Transverse colon (tissue), 4 donors: ENCODE data around the gene BROX. TPM values are rescaled to one million over a fixed set of nuclear protein-coding genes. Genes with fewer than 3 reads are reported as not detected.
A peak's percentile ranks its signal among the peaks of the same experiment; 100 is the strongest.

Experiments used
- DNase-seq: peaks from one replicate; pipeline ENCODE4 v3.0.0-alpha.2; 2019
- H3K27ac ChIP-seq, 4 donors: fragments of 200-600 bp; sonication (generic); 2 replicates each; pipeline ENCODE4 v1.5.1; 2016 to 2018; ENCODE audit warnings: inconsistent platforms in 4 of 4
- H3K27me3 ChIP-seq: fragments of 200-600 bp; sonication (generic); 2 replicates; pipeline ENCODE4 v1.5.1; 2017; ENCODE audit warnings: inconsistent platforms
- H3K36me3 ChIP-seq, 4 donors: fragments of 200-600 bp; sonication (generic); 2 replicates each; pipeline ENCODE4 v1.5.1; 2017 to 2019; ENCODE audit warnings: inconsistent platforms in 4 of 4
- H3K4me1 ChIP-seq, 4 donors: fragments of 200-600 bp; sonication (generic); 2 replicates each; pipeline ENCODE4 v1.5.1; 2017 to 2020; ENCODE audit warnings: inconsistent platforms in 4 of 4
- H3K4me3 ChIP-seq, 4 donors: fragments of 200-600 bp; sonication (generic); 1 replicate in 1 of 4; 2 replicates in 3 of 4; pipeline versions ENCODE4 v1.5.1 to v1.6.1; 2017 to 2019; ENCODE audit warnings: inconsistent platforms in 4 of 4
- H3K9me3 ChIP-seq, 2 donors: fragments of 200-600 bp; sonication (generic); 2 replicates each; pipeline ENCODE4 v1.5.1; 2017 to 2019; ENCODE audit warnings: inconsistent platforms in 2 of 2
- CTCF ChIP-seq, 5 experiments: fragments of 200-600 bp in 3 of 5; fragments of 450-650 bp in 2 of 5; sonication (generic) in 3 of 5; IDR thresholded peaks; 1 replicate in 2 of 5; 2 replicates in 3 of 5; pipeline ENCODE4 v1.5.1; 2016 to 2017; ENCODE audit warnings: antibody characterized with exemption in 5 of 5, inconsistent platforms in 3 of 5, mild to moderate bottlenecking in 2 of 5, moderate library complexity in 1 of 5
- EP300 ChIP-seq: sonication (generic); formaldehyde crosslinking; IDR thresholded peaks from one replicate; pipeline ENCODE4 v1.6.1; 2017; ENCODE audit warnings: antibody characterized with exemption, low read depth
- POLR2A ChIP-seq: fragments of 450-650 bp; IDR thresholded peaks from one replicate; pipeline ENCODE4 v1.6.1; 2016; ENCODE audit warnings: antibody characterized with exemption, mild to moderate bottlenecking, moderate library complexity
- POLR2AphosphoS5 ChIP-seq, 3 donors: sonication (generic); formaldehyde crosslinking; IDR thresholded peaks; one replicate each; pipeline ENCODE4 v1.6.1; 2016; ENCODE audit warnings: antibody characterized with exemption in 3 of 3
- WGBS, 2 donors: methylation state at CpG; one replicate each; pipeline ENCODE4 v1.1.5; 2018; ENCODE audit warnings: low coverage in 1 of 2; 5-methylcytosine and 5-hydroxymethylcytosine counted together
- in situ Hi-C, 4 donors: fragments of 200-750 bp; cut with MboI; loops; one replicate each; pipeline versions ENCODE4 v1.15.0 to v1.15.1; 2017; ENCODE audit warnings: low sequenced_read_pairs in 3 of 4, low pct_ligation_motif_present in 1 of 4, low pct_unique_long_range_greater_than_20kb in 1 of 4
- intact Hi-C: fragments of 100-400 bp; cut with DNase I; formaldehyde crosslinking; loops from one replicate; pipeline ENCODE4 v1.15.1; 2023; ENCODE audit warnings: low total_unique reads
- total RNA-seq, 4 donors: library from RNA; depleted of rRNA; stranded (reverse); fragments of >200 nt; gene quantifications; one replicate each; pipeline ENCODE4 v1.1.0, GENCODE V29; 2016

The BROX gene
- total RNA-seq, 4 donors from 2014 or later = 20.9 to 53.7 (median 43.3) TPM

GRCh38 chr1:222769181-222769580 is 56.8 kb downstream of the BROX start:
- intact Hi-C loops = no loop called here
- H3K4me3 ChIP-seq = no peak overlapping the region
- 71 to 72% methylated on average over 1 of the region's 1 CpG for WGBS, 2 donors
- H3K27me3 ChIP-seq = no peaks in the 10 kb centered on the region
- no peaks in the 10 kb centered on the region for H3K36me3 ChIP-seq
- no peak for DNase-seq
- peaks cover 0 to 11% (median 0%) of the 10 kb centered on the region in 4 donors for H3K4me1 ChIP-seq
- TF ChIP-seq EP300 (no peak), CTCF (IDR thresholded peaks at IDR 0.05) (no peak), POLR2AphosphoS5 (IDR thresholded peaks at IDR 0.05) (no peak), POLR2A (no peak)
- peaks cover 5 to 8% of the 10 kb centered on the region in 2 donors for H3K9me3 ChIP-seq
- H3K27ac ChIP-seq = peak overlapping the region in 2 of 4 donors; percentile 52 to 69
- in situ Hi-C loops = no loop called here

DNA sequence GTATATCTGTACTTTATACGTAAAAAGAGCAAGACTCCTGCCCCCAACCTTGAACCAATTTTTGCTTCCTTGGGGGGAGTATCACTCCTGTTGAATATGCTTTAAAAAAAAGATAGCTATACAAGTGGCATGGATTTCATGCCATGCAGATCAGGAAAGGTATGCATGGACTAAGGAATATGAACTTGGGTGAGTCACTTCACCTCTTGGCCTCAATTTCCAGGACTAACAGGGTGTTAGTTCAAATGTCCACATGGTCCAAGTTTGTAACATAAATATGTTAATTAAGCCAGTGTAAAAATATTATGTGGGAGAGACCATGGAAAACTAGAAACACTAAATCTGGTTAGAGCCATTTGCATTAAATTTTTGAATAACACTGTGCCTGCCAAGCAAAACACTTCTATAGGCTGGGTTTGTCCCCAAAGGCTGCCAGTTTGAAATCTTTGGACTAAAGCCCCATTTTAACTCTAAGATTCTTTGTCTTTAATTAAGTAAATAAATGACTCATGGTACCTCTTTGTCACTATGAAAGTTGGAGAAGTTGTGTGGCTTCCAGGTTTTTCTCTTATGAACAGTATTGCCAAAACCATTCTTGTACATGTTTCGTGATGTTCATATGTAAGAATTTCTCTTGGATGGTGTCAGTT is 57.7 kb downstream of the BROX start:
- Histone ChIP-seq H3K4me3 (no peak overlapping the region), H3K27me3 (no peaks in the 10 kb centered on the region), H3K9me3 (peaks cover 5 to 8% of the 10 kb centered on the region in 2 donors), H3K27ac (no peak overlapping the region), H3K4me1 (peaks cover 0 to 11% (median 0%) of the 10 kb centered on the region in 4 donors), H3K36me3 (no peaks in the 10 kb centered on the region)
- no peak for TF ChIP-seq POLR2A
- in situ Hi-C loops (no loop called here), intact Hi-C loops (no loop called here)
- 92 to 100% methylated on average over 2 of the region's 2 CpGs for WGBS, 2 donors
- no peak for DNase-seq

DNA sequence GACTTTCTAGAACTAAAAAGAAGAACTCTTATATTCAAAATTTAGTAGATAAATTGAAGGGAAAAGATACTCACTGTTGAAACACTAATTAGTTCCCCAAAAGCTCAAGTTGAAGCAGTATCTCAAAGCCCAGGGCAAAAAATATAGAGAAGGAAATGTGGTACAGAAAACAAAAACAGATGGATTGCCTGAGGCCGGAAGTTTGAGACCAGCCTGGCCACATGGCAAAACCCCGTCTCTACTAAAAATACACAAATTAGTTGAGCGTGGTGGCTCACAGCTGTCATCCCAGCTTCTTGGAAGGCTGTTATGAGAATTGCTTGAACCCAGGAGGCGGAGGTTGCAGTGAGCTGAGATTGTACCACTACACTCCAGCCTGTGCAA is 60.6 kb downstream of the BROX start:
- no peak overlapping the region for H3K4me3 ChIP-seq
- peaks cover 5 to 8% of the 10 kb centered on the region in 2 donors for H3K9me3 ChIP-seq
- no peaks in the 10 kb centered on the region for H3K27me3 ChIP-seq
- in situ Hi-C loops (no loop called here), intact Hi-C loops (no loop called here)
- WGBS, 2 donors = 41 to 52% methylated on average over 3 to 4 of the region's 4 CpGs
- peak overlapping the region; percentile 14 to 66 (median 43) for H3K27ac ChIP-seq
- no peaks in the 10 kb centered on the region for H3K36me3 ChIP-seq
- TF ChIP-seq POLR2AphosphoS5 (IDR thresholded peaks at IDR 0.05) (no peak), CTCF (IDR thresholded peaks at IDR 0.05) (no peak), POLR2A (no peak), EP300 (no peak)
- H3K4me1 ChIP-seq = peaks cover 0 to 16% (median 2%) of the 10 kb centered on the region in 4 donors
- peak; percentile 26 for DNase-seq

GRCh38 chr1:222777463-222777862 is 65.1 kb downstream of the BROX start:
- WGBS, 2 donors = 88 to 100% methylated on average over 1 of the region's 1 CpG
- Histone ChIP-seq H3K36me3 (no peaks in the 10 kb centered on the region), H3K4me1 (peaks cover 0 to 16% (median 3%) of the 10 kb centered on the region in 4 donors), H3K4me3 (no peak overlapping the region), H3K27me3 (peaks cover 3% of the 10 kb centered on the region), H3K9me3 (no peaks in the 10 kb centered on the region), H3K27ac (no peak overlapping the region)
- in situ Hi-C loops = no loop called here
- DNase-seq = no peak
- no peak for TF ChIP-seq POLR2A
- TF ChIP-seq EP300 = peak; percentile 67
- peak in 1 of 3 donors; percentile 40 for TF ChIP-seq POLR2AphosphoS5 (IDR thresholded peaks at IDR 0.05)
- no peak for TF ChIP-seq CTCF (IDR thresholded peaks at IDR 0.05)
- intact Hi-C loops = no loop called here

GRCh38 chr1:222777977-222778376 is 65.6 kb downstream of the BROX start:
- 42% methylated on average over 2 of the region's 2 CpGs; no CpG with 5 or more reads in 1 of the 2 donors for WGBS, 2 donors
- H3K4me1 ChIP-seq = peaks cover 0 to 12% (median 3%) of the 10 kb centered on the region in 4 donors
- TF ChIP-seq POLR2A = no peak
- peak; percentile 43 for TF ChIP-seq EP300
- peak; percentile 44 to 78 (median 66) for TF ChIP-seq POLR2AphosphoS5 (IDR thresholded peaks at IDR 0.05)
- TF ChIP-seq CTCF (IDR thresholded peaks at IDR 0.05) = no peak
- no peak for DNase-seq
- peaks cover 6% of the 10 kb centered on the region for H3K27me3 ChIP-seq
- no peaks in the 10 kb centered on the region for H3K36me3 ChIP-seq
- no peak overlapping the region for H3K4me3 ChIP-seq
- no peaks in the 10 kb centered on the region for H3K9me3 ChIP-seq
- in situ Hi-C loops (no loop called here), intact Hi-C loops (no loop called here)
- no peak overlapping the region for H3K27ac ChIP-seq
